ENCODE results near the gene ESRRA. TPM values are rescaled to one million over a fixed set of nuclear protein-coding genes. Genes with fewer than 3 reads are reported as not detected.

The ESRRA gene
- total and polyA plus RNA-seq, 9 of the 15 experiments (the other 6 are each of a cell fraction or from before 2014, with no cell fraction given) = 0.27 to 89.7 (median 23.7) TPM

DNA sequence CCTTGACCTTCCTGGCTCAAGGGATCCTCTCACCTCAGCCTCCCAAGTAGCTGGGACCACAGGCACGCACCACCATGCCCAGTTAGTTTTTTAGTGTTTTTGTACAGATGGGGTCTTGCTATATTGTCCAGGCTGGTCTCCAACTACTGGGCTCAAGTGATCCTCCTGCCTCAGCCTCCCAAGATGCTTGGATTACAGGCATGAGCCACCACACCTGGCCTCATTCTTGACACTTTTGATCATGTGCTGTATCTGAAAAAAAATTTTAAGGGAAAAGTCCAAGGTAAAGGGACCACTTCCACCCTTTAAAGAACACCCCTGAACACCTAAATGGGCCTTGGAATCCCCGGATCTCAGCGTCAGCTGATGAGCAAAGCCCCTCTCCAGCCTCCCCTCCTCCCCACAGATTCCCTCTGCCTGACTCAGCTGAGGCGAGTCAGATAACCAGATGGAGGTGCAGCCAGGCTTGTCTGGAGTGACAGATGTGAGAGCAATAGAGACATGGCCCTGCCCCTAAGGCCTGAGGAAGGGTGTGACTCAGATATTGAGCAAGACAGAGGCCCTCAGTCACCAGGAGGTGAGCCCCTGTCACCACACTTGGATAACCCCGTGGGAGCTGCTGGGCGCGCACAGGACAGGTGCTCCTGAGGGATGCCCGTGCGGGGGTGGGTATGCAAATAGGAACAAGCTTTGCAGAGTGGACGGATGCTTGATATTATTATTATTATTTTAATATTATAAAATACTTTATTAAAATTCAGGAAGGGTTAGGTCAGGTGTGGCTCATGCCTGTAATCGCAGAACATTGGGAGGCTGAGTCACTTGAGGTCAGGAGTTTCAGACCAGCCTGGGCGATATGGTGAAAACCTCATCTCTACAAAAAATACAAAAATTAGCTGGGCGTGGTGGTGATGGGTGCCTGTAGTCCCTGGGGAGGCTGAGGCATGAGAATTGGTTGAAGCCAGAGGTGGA lies 29.7 kb downstream of the ESRRA start (continued):
- TF ChIP-seq NR4A1 (CRISPR knock-in tag; IDR thresholded peaks at IDR 0.05) (no peak), NR4A1 (tag; IDR thresholded peaks at IDR 0.05) (peak; percentile 76; the same call in 1 of the 2 replicates), TRIM24 (IDR thresholded peaks at IDR 0.05) (peak; percentile 98), SMAD1 (IDR thresholded peaks at IDR 0.05; ENCODE audit: low read depth, low read length, partially characterized antibody) (peak; percentile 87), ETV1 (tag; conservative IDR thresholded peaks at IDR 0.05; ENCODE audit: low read depth) (peak; percentile 55; the same call in 1 of the 2 replicates), RBM17 (IDR thresholded peaks at IDR 0.05; ENCODE audit: borderline replicate concordance, low read depth, low read length) (no peak), HLTF (IDR thresholded peaks at IDR 0.05) (no peak; the same call in 1 of the 2 replicates), ZBED1 (IDR thresholded peaks at IDR 0.05) (peak; percentile 82; the same call in 1 of the 2 replicates), ESRRA (IDR thresholded peaks at IDR 0.05; ENCODE audit: borderline replicate concordance, low read depth) (peak; percentile 83), SIN3A (IDR thresholded peaks at IDR 0.05; ENCODE audit: borderline replicate concordance in 2 of 2, control insufficient read depth in 1 of 2, low read depth in 2 of 2, low read length in 2 of 2) (peak; percentile 3 to 49; a peak in 1 of 4 replicates), MYC (IDR thresholded peaks at IDR 0.05; ENCODE audit: low read depth, low read length) (peak; percentile 78), MYC (CRISPR knock-in tag; IDR thresholded peaks at IDR 0.05; ENCODE audit: borderline replicate concordance, low read depth) (no peak), TAF9B (IDR thresholded peaks at IDR 0.05; ENCODE audit: partially characterized antibody) (peak; percentile 99), RNF2 (IDR thresholded peaks at IDR 0.05) (peak; percentile 96), U2AF2 (optimal IDR thresholded peaks at IDR 0.05; ENCODE audit: low read depth, low read length) (no peak), TCF7L2 (IDR thresholded peaks at IDR 0.05; ENCODE audit: low read depth, low read length) (no peak), CHD2 (IDR thresholded peaks at IDR 0.05; ENCODE audit: low read depth, low read length) (peak; percentile 47; the same call in 1 of the 2 replicates), MAZ (CRISPR knock-in tag; conservative IDR thresholded peaks at IDR 0.05 in 1 of 2, IDR thresholded peaks at IDR 0.05 in 1 of 2) (peak; percentile 91 to 92), CC2D1A (IDR thresholded peaks at IDR 0.05) (peak; percentile 87; the same call in 1 of the 2 replicates), GTF2F1 (IDR thresholded peaks at IDR 0.05; ENCODE audit: low read depth, low read length) (no peak), CREBBP (IDR thresholded peaks at IDR 0.05; ENCODE audit: low read depth, low read length) (no peak)
- TF ChIP-seq, protein P1, sequence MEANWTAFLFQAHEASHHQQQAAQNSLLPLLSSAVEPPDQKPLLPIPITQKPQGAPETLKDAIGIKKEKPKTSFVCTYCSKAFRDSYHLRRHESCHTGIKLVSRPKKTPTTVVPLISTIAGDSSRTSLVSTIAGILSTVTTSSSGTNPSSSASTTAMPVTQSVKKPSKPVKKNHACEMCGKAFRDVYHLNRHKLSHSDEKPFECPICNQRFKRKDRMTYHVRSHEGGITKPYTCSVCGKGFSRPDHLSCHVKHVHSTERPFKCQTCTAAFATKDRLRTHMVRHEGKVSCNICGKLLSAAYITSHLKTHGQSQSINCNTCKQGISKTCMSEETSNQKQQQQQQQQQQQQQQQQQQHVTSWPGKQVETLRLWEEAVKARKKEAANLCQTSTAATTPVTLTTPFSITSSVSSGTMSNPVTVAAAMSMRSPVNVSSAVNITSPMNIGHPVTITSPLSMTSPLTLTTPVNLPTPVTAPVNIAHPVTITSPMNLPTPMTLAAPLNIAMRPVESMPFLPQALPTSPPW (CRISPR knock-in tag; IDR thresholded peaks at IDR 0.05) = peak; percentile 94
- TF ChIP-seq, protein P2, sequence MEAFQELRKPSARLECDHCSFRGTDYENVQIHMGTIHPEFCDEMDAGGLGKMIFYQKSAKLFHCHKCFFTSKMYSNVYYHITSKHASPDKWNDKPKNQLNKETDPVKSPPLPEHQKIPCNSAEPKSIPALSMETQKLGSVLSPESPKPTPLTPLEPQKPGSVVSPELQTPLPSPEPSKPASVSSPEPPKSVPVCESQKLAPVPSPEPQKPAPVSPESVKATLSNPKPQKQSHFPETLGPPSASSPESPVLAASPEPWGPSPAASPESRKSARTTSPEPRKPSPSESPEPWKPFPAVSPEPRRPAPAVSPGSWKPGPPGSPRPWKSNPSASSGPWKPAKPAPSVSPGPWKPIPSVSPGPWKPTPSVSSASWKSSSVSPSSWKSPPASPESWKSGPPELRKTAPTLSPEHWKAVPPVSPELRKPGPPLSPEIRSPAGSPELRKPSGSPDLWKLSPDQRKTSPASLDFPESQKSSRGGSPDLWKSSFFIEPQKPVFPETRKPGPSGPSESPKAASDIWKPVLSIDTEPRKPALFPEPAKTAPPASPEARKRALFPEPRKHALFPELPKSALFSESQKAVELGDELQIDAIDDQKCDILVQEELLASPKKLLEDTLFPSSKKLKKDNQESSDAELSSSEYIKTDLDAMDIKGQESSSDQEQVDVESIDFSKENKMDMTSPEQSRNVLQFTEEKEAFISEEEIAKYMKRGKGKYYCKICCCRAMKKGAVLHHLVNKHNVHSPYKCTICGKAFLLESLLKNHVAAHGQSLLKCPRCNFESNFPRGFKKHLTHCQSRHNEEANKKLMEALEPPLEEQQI (IDR thresholded peaks at IDR 0.05) = peak; percentile 85
